ENCODE results near the gene TMEM143. TPM values are rescaled to one million over a fixed set of nuclear protein-coding genes. Genes with fewer than 3 reads are reported as not detected.

Gene TMEM143
- total RNA-seq, result 10.2 and 10.5 TPM in 2 replicates

DNA sequence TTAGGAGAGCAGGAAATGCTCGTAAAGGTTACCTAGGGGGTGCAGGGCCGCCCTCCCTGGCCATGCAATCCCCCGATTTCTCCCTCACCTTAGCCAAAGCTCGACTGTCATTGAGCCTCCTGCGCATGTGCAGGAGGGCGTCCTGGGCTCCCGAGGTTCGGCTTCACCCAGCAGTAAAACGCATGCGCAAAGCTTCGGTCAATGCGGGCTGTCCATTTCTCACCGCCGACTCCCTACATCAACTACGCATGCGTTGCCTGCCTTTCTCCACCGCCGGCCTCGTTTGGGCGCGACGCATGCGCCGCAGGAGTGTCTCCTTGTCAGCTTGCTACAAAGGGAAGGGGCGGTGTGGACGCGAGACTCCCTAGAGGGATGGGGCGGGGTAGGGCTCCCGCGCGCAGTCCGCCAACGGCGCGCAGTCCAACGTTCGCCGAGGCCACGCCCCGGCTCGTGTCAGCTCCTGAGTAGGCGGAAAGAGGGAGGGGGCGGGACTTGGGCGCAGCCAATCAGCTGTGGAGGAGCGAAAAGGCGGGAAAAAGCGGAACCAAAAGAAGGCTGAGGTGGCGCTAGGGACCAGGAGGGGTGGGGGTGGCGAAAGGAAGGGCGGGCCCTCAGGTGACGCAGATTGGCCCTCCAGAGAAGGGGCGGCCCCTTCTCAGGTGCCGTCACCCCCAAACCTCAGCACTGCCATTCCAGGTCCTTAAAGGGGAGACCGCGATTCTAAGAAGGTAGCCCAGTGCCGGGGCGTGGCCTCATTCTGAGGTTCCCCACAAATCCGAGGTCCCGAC, at the start of gene TMEM143, which contains the start of gene SYNGR4:
Gene TMEM143, minus strand, starts transcription at position 131 of the 788 bp plus-strand sequence. Its CDS starts 20 bp downstream, at position 111.
Gene SYNGR4, plus strand, starts transcription at position 558 of the 788 bp plus-strand sequence. CDS start 1,476 bp downstream, outside the sequence.
- peak within 1 kb of the TSS; percentile 93 for H3K27ac Mint-ChIP-seq
- intact Hi-C loops (cut with micrococcal nuclease), result loop anchor here (1.0 to 5.0 kb wide), 13 partner anchors 26 to 1133 kb away; partner anchors contain the start of genes CYTH2, EMP3, GRWD1 and LIG1
- no peaks in the 10 kb centered on the region for H3K9me3 Mint-ChIP-seq
- peaks cover 10% of the 10 kb centered on the region for H3K36me3 Mint-ChIP-seq (ENCODE audit: low read depth)
- no peaks in the 10 kb centered on the region for H3K27me3 Mint-ChIP-seq
- peak; percentile 93 for DNase-seq
- peak; percentile 92 for ATAC-seq (ENCODE audit: low read depth)
- CTCF ChIA-PET, result interaction anchor here (0.5 to 2.5 kb wide), 7 partner anchors 13 to 399 kb away, joined by 3 to 22 read pairs (median 4); partner anchors contain the start of gene KDELR1
- TF ChIP-seq, protein P1, sequence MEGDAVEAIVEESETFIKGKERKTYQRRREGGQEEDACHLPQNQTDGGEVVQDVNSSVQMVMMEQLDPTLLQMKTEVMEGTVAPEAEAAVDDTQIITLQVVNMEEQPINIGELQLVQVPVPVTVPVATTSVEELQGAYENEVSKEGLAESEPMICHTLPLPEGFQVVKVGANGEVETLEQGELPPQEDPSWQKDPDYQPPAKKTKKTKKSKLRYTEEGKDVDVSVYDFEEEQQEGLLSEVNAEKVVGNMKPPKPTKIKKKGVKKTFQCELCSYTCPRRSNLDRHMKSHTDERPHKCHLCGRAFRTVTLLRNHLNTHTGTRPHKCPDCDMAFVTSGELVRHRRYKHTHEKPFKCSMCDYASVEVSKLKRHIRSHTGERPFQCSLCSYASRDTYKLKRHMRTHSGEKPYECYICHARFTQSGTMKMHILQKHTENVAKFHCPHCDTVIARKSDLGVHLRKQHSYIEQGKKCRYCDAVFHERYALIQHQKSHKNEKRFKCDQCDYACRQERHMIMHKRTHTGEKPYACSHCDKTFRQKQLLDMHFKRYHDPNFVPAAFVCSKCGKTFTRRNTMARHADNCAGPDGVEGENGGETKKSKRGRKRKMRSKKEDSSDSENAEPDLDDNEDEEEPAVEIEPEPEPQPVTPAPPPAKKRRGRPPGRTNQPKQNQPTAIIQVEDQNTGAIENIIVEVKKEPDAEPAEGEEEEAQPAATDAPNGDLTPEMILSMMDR (IDR thresholded peaks at IDR 0.05), result no peak
- POLR2A ChIA-PET, result interaction anchor here (0.5 to 3.1 kb wide), 33 partner anchors 17 to 1980 kb away, joined by 3 to 48 read pairs (median 4); partner anchors contain the start of genes CARD8, EMP3, KDELR1 and PLA2G4C
- peak within 1 kb of the TSS; percentile 87 for H3K4me3 Mint-ChIP-seq
- peaks cover 19% of the 10 kb centered on the region for H3K4me1 Mint-ChIP-seq

DNA sequence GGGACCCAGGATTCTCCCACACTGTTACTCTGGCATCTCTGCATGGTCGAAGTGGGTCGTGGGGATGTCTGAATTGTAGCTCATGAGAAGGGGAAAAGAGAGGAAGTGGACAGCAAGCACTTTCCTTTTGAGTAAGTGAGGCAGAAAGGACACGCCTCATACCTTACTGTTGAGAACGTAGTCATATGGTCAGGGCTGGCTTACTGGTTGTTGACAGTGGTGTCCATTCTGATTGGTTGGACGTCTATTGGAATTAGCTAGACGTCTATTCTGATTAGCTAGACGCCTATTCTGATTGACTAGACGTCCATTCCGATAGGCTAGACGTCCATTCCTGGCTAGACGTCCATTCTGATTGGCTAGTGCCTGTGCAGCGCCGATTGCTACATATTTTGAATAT, 42.1 kb upstream of the TMEM143 start:
- no peak overlapping the region for H3K27ac Mint-ChIP-seq
- peaks cover 6% of the 10 kb centered on the region for H3K4me1 Mint-ChIP-seq
- peaks cover 25% of the 10 kb centered on the region for H3K27me3 Mint-ChIP-seq
- CTCF ChIA-PET, result no interaction called here
- TF ChIP-seq, protein P1 (IDR thresholded peaks at IDR 0.05), result no peak
- peaks cover 4% of the 10 kb centered on the region for H3K9me3 Mint-ChIP-seq
- DNase-seq (no peak), ATAC-seq (ENCODE audit: low read depth) (no peak)
- no peak overlapping the region for H3K4me3 Mint-ChIP-seq
- POLR2A ChIA-PET, result no interaction called here
- no peaks in the 10 kb centered on the region for H3K36me3 Mint-ChIP-seq (ENCODE audit: low read depth)
- intact Hi-C loops (cut with micrococcal nuclease), result no loop called here

DNA sequence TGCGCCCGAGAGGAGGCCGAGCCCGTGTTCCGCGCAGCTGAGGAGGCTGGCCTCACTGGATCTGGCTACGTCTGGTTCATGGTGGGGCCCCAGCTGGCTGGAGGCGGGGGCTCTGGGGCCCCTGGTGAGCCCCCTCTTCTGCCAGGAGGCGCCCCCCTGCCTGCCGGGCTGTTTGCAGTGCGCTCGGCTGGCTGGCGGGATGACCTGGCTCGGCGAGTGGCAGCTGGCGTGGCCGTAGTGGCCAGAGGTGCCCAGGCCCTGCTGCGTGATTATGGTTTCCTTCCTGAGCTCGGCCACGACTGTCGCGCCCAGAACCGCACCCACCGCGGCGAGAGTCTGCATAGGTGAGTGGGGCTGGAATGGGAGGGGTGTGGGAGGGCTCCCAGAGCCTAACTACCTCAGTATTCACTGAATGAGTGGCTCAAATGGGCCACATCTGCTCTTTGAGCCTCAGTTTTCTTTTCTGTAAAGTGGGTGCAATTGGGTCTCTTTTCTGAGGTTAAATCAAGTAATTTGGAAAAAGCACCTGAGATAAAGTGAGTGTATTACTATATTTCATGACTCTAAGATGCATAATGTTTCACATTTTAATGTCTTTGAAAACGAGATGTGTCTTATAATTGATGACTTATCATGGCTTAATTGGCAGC, 41.4 kb upstream of the TMEM143 start:
- POLR2A ChIA-PET, result no interaction called here
- TF ChIP-seq, protein P1 (IDR thresholded peaks at IDR 0.05), result no peak
- H3K9me3 Mint-ChIP-seq, result peaks cover 4% of the 10 kb centered on the region

DNA sequence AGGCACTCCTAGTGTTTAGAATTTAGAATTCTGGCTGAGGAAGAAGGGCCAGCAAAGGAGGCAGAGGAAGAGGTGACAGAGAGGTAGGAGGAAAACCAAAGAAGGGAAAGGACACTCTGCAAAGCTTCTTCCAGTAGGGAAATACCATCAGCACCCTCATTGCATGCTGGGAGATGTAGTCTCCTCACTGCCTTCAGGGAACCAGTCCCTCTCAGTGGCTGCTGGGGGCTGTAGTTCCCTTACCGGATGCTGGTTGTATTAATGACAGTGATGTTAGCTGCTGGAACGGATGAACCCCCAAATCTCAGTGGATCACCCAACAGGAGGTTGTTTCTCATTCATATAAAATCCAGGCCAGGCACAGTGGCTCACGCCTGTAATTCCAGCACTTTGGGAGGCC, 39.9 kb upstream of the TMEM143 start:
- H3K4me3 Mint-ChIP-seq, result no peak overlapping the region
- H3K9me3 Mint-ChIP-seq, result peaks cover 7% of the 10 kb centered on the region
- peaks cover 19% of the 10 kb centered on the region for H3K4me1 Mint-ChIP-seq
- H3K36me3 Mint-ChIP-seq (ENCODE audit: low read depth), result no peaks in the 10 kb centered on the region
- ATAC-seq (ENCODE audit: low read depth) (peak; percentile 62), DNase-seq (no peak)
- H3K27me3 Mint-ChIP-seq, result peaks cover 18% of the 10 kb centered on the region
- POLR2A ChIA-PET, result interaction anchor here (0.6 to 1.8 kb wide), 5 partner anchors 10 to 407 kb away, joined by 3 to 7 read pairs (median 4); partner anchors contain the start of genes GRIN2D and KDELR1
- intact Hi-C loops (cut with micrococcal nuclease), result loop anchor here (1.0 kb wide), 1 partner anchor 42 kb away; the partner anchor contains the start of gene GRWD1
- CTCF ChIA-PET, result interaction anchor here (2.0 kb wide), 1 partner anchor 12 kb away, joined by 5 read pairs; the partner anchor contains the start of gene KDELR1
- H3K27ac Mint-ChIP-seq, result no peak overlapping the region
- TF ChIP-seq, protein P1 (IDR thresholded peaks at IDR 0.05), result no peak

More for the DNA sequence above, 41.4 kb upstream of the TMEM143 start:
- H3K4me3 Mint-ChIP-seq, result no peak overlapping the region
- H3K27ac Mint-ChIP-seq, result no peak overlapping the region
- no peaks in the 10 kb centered on the region for H3K36me3 Mint-ChIP-seq (ENCODE audit: low read depth)
- ATAC-seq (ENCODE audit: low read depth) (no peak), DNase-seq (no peak)
- peaks cover 9% of the 10 kb centered on the region for H3K4me1 Mint-ChIP-seq
- H3K27me3 Mint-ChIP-seq, result peaks cover 20% of the 10 kb centered on the region
- CTCF ChIA-PET, result no interaction called here
- intact Hi-C loops (cut with micrococcal nuclease), result no loop called here

Measured in activated B cell treated with CpG ODN at 0.5 μM for 24 hours (primary cell).